ENCODE data around the gene RMP24.

RMP24 gene

DNA sequence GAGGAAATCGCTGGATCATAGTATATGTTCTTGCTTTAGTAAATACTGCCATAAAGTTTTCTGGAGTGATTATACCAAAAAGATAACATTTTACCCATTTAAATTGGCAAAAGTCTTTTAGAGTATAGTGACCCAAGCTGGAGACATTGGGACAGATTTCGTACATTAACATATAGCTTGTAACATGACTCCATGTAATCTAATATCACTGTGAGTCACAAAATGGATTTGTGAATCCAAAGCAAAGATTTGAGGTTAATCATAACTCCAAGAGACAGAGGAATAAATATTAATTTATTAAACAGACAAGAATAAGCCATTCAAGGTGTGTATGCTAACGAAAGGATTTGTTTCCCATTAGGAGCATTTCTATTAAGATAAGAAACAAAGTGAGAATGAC lies 45.0 kb upstream of the RMP24 start:
- Mint-ChIP-seq H3K4me3 (ENCODE audit: unreplicated experiment) (no peak overlapping the region), H3K9me3 (ENCODE audit: unreplicated experiment) (no peaks in the 10 kb centered on the region), H3K36me3 (ENCODE audit: insufficient read depth, unreplicated experiment) (no peaks in the 10 kb centered on the region), H3K27ac (ENCODE audit: unreplicated experiment) (no peak overlapping the region), H3K4me1 (ENCODE audit: low read depth, unreplicated experiment) (no peaks in the 10 kb centered on the region), H3K27me3 (ENCODE audit: insufficient read depth, unreplicated experiment) (no peaks in the 10 kb centered on the region)
- CTCF ChIA-PET = no interaction called here
- TF ChIP-seq, protein P1, sequence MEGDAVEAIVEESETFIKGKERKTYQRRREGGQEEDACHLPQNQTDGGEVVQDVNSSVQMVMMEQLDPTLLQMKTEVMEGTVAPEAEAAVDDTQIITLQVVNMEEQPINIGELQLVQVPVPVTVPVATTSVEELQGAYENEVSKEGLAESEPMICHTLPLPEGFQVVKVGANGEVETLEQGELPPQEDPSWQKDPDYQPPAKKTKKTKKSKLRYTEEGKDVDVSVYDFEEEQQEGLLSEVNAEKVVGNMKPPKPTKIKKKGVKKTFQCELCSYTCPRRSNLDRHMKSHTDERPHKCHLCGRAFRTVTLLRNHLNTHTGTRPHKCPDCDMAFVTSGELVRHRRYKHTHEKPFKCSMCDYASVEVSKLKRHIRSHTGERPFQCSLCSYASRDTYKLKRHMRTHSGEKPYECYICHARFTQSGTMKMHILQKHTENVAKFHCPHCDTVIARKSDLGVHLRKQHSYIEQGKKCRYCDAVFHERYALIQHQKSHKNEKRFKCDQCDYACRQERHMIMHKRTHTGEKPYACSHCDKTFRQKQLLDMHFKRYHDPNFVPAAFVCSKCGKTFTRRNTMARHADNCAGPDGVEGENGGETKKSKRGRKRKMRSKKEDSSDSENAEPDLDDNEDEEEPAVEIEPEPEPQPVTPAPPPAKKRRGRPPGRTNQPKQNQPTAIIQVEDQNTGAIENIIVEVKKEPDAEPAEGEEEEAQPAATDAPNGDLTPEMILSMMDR (IDR thresholded peaks at IDR 0.05; ENCODE audit: insufficient read depth in 1 of 2, low read depth in 1 of 2, low read length in 1 of 2, severe bottlenecking in 1 of 2, unreplicated experiment in 1 of 2) = no peak
- Histone ChIP-seq H3K4me1 (no peaks in the 10 kb centered on the region), H3K9me3 (no peaks in the 10 kb centered on the region), H3K4me3 (ENCODE audit: low read depth, low read length) (no peak overlapping the region), H3K36me3 (ENCODE audit: control insufficient read depth, insufficient read depth, low read length) (no peaks in the 10 kb centered on the region), H3K27me3 (replicated peaks; ENCODE audit: control insufficient read depth, insufficient read depth, low read length) (no peaks in the 10 kb centered on the region)
- POLR2A ChIA-PET = no interaction called here
- intact Hi-C loops (cut with micrococcal nuclease; ENCODE audit: unreplicated experiment) = no loop called here
- no TSS peak for BruUV-seq (replicated peaks)
- DNase-seq = no peak

DNA sequence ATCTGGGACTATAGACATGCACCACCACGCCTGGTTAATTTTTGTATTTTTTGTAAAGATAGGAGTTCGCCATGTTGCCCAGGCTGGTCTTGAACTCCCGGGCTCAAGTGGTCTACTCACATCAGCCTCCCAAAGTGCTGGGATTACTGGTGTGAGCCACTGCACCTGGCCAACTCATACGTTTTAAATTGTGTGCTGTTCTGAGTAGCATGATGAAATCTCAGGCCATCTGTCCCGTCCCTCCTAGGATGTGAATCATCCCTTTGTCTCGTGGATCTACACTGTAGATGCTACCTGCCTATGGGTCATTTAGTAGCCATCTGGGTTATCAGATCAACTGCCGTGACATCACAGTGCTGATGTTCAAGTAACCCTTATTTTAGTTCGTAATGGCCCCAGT lies 38.5 kb upstream of the RMP24 start:
- ChIA-PET CTCF (no interaction called here), POLR2A (no interaction called here)
- Mint-ChIP-seq H3K36me3 (ENCODE audit: insufficient read depth, unreplicated experiment) (no peaks in the 10 kb centered on the region), H3K9me3 (ENCODE audit: unreplicated experiment) (no peaks in the 10 kb centered on the region), H3K4me3 (ENCODE audit: unreplicated experiment) (no peak overlapping the region), H3K27ac (ENCODE audit: unreplicated experiment) (no peak overlapping the region), H3K27me3 (ENCODE audit: insufficient read depth, unreplicated experiment) (no peaks in the 10 kb centered on the region), H3K4me1 (ENCODE audit: low read depth, unreplicated experiment) (no peaks in the 10 kb centered on the region)
- no peaks in the 10 kb centered on the region for H3K27me3 ChIP-seq (replicated peaks; ENCODE audit: control insufficient read depth, insufficient read depth, low read length)
- H3K4me3 ChIP-seq (ENCODE audit: low read depth, low read length) = no peak overlapping the region
- no peaks in the 10 kb centered on the region for H3K4me1 ChIP-seq
- BruUV-seq (replicated peaks) = no TSS peak
- intact Hi-C loops (cut with micrococcal nuclease; ENCODE audit: unreplicated experiment) = no loop called here
- DNase-seq = peak in 1 of 2 experiments; percentile 1
- no peaks in the 10 kb centered on the region for H3K9me3 ChIP-seq
- no peaks in the 10 kb centered on the region for H3K36me3 ChIP-seq (ENCODE audit: control insufficient read depth, insufficient read depth, low read length)
- TF ChIP-seq, protein P1 (IDR thresholded peaks at IDR 0.05; ENCODE audit: insufficient read depth in 1 of 2, low read depth in 1 of 2, low read length in 1 of 2, severe bottlenecking in 1 of 2, unreplicated experiment in 1 of 2) = no peak

DNA sequence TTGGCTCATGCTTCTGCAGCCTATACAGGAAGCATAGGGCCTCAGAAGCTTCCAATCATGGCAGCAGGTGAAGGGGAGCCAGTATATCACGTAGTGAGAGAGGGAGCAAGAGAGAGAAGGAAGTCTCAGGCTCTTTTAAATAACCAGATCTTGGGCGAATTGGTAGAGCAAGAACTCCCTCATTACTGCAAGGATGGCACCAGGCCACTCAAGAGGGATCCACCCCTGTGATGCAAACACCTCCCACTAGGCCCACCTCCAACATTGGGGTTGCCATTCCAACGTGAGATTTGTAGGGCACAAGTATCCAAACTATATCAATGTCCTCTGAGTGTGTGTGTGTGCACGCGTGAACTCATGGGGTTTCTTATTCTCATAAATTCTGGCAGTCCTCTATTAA lies 37.6 kb upstream of the RMP24 start:
- Histone ChIP-seq H3K4me3 (ENCODE audit: low read depth, low read length) (no peak overlapping the region), H3K27me3 (replicated peaks; ENCODE audit: control insufficient read depth, insufficient read depth, low read length) (no peaks in the 10 kb centered on the region), H3K9me3 (no peaks in the 10 kb centered on the region), H3K36me3 (ENCODE audit: control insufficient read depth, insufficient read depth, low read length) (no peaks in the 10 kb centered on the region), H3K4me1 (no peaks in the 10 kb centered on the region)
- CTCF ChIA-PET = no interaction called here
- Mint-ChIP-seq H3K9me3 (ENCODE audit: unreplicated experiment) (no peaks in the 10 kb centered on the region), H3K36me3 (ENCODE audit: insufficient read depth, unreplicated experiment) (no peaks in the 10 kb centered on the region), H3K27me3 (ENCODE audit: insufficient read depth, unreplicated experiment) (no peaks in the 10 kb centered on the region), H3K4me3 (ENCODE audit: unreplicated experiment) (no peak overlapping the region), H3K4me1 (ENCODE audit: low read depth, unreplicated experiment) (no peaks in the 10 kb centered on the region), H3K27ac (ENCODE audit: unreplicated experiment) (no peak overlapping the region)
- TF ChIP-seq, protein P1 (IDR thresholded peaks at IDR 0.05; ENCODE audit: insufficient read depth in 1 of 2, low read depth in 1 of 2, low read length in 1 of 2, severe bottlenecking in 1 of 2, unreplicated experiment in 1 of 2) = no peak
- no TSS peak for BruUV-seq (replicated peaks)
- intact Hi-C loops (cut with micrococcal nuclease; ENCODE audit: unreplicated experiment) = no loop called here
- POLR2A ChIA-PET = no interaction called here
- DNase-seq = no peak

Measured in Caco-2 (cell line).